H1 (cell line): ENCODE data around the gene ACBD6. TPM values are rescaled to one million over a fixed set of nuclear protein-coding genes. Genes with fewer than 3 reads are reported as not detected.

Experiments used
- BRCA1 ChIP-seq: IDR thresholded peaks from 2 replicates; pipeline ENCODE4 v1.6.1; 2012; ENCODE audit warnings: low read depth, low read length, improper control_type of control experiment
- CHD1 ChIP-seq: IDR thresholded peaks from 2 replicates; pipeline ENCODE4 v1.6.1; 2012; ENCODE audit warnings: low read depth, low read length, improper control_type of control experiment
- CHD7 ChIP-seq: fragments of 300-600 bp; sonication (generic); IDR thresholded peaks from 2 replicates; pipeline ENCODE4 v1.7.1; 2012; ENCODE audit warnings: low read length, moderate library complexity, mild to moderate bottlenecking, inconsistent platforms; ENCODE audit not compliant: insufficient replicate concordance
- HDAC2 ChIP-seq, 2 experiments: fragments of 300-600 bp in 1 of 2; sonication (generic) in 1 of 2; IDR thresholded peaks; 2 replicates each; pipeline ENCODE4 v1.6.1; 2011 to 2012; ENCODE audit warnings: low read depth in 2 of 2, low read length in 2 of 2, mild to moderate bottlenecking in 2 of 2, moderate library complexity in 2 of 2, borderline replicate concordance in 1 of 2, inconsistent platforms in 1 of 2
- MAFK ChIP-seq: IDR thresholded peaks from 2 replicates; pipeline ENCODE4 v1.6.1; 2012; ENCODE audit warnings: low read depth, mild to moderate bottlenecking, improper control_type of control experiment, low read length
- NRF1 ChIP-seq: IDR thresholded peaks from 2 replicates; pipeline ENCODE4 v1.6.1; 2011; ENCODE audit warnings: mild to moderate bottlenecking, low read depth, low read length, improper control_type of control experiment
- POLR2AphosphoS5 ChIP-seq: IDR thresholded peaks from 2 replicates; pipeline ENCODE4 v1.6.1; 2011; ENCODE audit warnings: low read depth, low read length
- polyA plus RNA-seq, 7 experiments: library from polyadenylated mRNA; depleted of rRNA in 3 of 7; stranded (reverse) in 5 of 7; unstranded in 2 of 7; fragments of >200 nt in 5 of 7; fragments of 200-250 nt in 2 of 7; gene quantifications; 1 replicate in 5 of 7; 2 replicates in 1 of 7; 4 replicates in 1 of 7; pipeline versions ENCODE4 v1.2.1 to v1.2.3, GENCODE V29; 2011 to 2013; ENCODE audit warnings: missing spikeins in 2 of 7, mixed read lengths in 2 of 7
- total RNA-seq: library from RNA; stranded (reverse); fragmentation: NEBNext Ultra II Directional; extraction: Animal tissue kit (Norgen Biotek cat#: 25700); gene quantifications from 2 replicates; pipeline ENCODE4 v1.2.1, GENCODE V29; 2021

ACBD6 gene
- total and polyA plus RNA-seq, 2 of the 8 experiments (the other 6 are each of a cell fraction or from before 2014, with no cell fraction given): 52.0 to 67.7 TPM

GRCh38 chr1:180381184-180381580 is 121.2 kb downstream of the ACBD6 start (continued):
- TF ChIP-seq CHD7 (no peak), POLR2AphosphoS5 (no peak), MAFK (no peak), HDAC2 (IDR thresholded peaks at IDR 0.05; ENCODE audit: borderline replicate concordance in 1 of 2, low read depth in 2 of 2, low read length in 2 of 2) (no peak), NRF1 (no peak), BRCA1 (no peak), CHD1 (no peak)
